ENCODE results near the gene OR6N1.

Gene OR6N1, protein sequence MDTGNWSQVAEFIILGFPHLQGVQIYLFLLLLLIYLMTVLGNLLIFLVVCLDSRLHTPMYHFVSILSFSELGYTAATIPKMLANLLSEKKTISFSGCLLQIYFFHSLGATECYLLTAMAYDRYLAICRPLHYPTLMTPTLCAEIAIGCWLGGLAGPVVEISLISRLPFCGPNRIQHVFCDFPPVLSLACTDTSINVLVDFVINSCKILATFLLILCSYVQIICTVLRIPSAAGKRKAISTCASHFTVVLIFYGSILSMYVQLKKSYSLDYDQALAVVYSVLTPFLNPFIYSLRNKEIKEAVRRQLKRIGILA
- total RNA-seq = 0 reads per million in 2 donors

DNA sequence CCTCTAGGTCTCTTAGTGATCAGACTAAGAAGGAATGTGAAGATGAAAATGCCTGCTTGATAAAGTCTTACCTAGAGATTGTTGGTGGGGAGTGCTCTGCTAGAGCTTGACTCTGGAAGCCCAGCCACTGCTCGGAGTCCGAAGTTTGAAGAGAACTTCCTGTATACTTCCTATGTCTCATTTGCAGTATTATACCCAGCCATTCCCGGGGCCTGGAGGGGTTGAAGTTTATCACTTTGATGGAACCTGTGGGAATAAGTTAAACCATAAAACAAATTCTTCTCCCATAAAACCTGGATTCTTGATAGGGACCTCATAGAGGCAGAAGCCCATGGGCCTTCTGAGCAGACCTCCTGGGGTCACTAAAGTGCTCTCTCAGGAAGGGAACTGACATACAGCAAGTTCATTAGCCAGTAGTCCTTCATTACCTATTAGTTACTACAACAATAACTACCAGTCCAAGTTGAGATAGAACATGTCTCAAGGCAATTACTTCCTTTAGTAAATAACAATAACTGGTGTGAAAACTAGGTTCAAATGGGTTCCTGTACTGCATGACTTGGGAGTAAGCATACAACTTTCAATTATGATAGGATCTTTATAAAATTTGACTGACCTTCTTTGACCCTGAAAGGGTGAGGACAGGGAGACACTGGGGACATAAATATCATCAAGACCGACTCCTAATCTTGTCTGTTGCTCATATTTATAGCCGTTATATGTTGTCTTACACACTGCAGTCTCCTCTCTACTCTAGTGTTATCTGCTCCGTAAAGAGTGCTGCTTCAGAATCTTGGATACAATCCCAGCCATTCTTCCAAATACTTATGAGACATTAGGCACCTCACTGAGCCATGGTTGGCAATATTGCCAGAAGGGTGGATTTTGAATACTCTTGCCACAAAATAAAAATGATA lies at the start of gene OR6N1:
Gene OR6N1, minus strand, starts transcription at position 246 of the 917 bp plus-strand sequence. CDS start 5,513 bp downstream, outside the sequence.
- no peak for DNase-seq

DNA sequence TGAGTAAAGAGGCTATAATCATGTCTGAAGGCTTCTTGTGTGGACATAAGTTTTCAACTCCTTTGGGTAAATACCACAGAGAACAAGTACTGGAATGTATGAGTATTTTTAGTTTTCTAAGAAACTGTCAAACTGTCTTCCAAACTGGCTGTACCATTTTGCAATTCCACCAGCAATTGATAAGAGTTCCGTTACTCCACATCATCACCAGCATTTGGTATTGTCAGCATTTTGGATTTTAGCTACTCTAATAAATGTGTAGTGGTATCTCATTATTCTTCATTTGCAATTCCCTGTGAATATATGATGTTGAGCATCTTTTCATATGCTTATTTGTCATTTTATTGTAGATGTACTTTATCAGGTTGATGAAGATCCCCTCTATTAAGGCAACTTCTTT lies 49.7 kb upstream of the OR6N1 start:
- no peak for DNase-seq

DNA sequence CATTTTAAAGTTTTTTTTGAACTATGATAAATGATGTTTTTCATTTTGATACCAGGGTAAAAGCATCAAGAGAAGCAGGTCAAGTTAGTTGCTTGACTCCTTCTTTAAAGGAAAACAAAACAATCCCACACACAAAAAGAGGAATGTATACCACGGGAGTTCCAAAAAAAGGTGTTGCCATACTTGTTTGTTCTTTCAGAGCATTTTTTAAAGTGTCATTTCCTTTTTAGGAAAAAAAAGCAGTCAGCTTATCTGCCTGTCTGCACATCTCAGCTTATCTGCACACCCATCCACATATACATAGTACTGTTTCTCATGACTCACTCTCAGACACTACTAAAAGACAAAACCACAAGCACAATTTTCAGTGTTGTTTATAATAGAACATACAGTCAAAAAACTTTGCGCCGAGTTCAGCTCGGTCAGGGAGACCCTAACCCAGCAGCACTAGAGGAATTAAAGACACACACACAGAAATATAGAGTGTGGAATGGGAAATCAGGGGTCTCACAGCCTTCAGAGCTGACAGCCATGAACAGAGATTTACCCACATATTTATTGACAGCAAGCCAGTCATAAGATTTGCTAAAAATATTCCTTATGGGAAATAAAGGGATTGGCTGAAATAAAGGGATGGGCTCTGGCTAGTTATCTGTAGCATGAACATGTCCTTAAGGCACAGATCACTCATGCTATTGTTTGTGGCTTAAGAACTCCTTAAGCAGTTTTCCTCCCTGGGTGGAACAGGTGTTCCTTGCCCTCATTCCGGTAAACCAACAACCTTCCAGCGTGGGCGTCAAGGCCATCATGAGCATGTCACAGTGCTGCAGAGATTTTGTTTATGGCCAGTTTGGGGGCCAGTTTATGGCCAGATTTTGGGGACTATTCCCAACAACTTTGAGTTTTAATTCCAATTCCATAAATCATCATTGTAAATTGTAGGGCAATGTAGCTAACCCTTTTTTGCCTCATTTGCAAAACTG lies 47.8 kb upstream of the OR6N1 start:
- no peak for DNase-seq

DNA sequence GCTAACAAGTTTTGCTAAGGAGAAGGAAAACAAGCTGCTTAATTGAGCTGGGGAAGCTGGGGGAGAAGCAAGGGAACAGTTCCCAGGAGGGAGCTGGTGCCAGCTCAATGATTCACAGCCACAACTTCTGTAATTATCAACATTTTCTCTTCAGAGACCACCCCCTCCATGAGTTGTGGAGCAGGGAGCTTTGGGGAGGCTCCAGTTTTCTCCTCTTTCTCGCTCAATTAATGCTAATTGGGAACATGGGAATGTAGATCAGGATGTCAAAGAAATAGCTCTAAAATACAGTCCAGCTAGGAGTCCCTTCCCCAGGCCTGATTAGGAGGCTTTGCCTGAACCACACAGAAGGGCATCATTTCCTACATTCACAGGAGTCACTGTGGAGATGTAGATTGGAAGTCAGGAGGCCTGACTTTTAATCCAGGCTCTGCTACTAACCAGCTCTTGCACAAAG lies 47.0 kb upstream of the OR6N1 start:
- no peak for DNase-seq

DNA sequence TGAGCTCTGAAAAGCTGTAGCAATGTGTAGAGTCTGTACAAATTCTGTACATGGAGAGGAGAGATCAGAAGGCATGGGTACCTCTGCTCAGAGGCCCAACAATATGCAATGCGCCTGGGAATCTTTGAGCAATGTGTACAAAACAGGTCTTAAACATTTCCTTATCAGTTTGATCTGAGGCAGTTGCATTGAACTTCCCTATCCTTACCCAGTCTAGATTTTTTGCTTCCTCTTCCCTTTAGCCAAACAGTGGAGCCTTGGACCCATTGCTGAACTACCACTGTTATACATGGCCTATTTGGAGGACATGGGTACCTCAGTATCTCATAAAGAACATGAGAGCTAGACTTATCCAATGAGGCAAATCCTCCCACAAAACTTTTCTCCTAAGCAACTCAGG lies 46.6 kb upstream of the OR6N1 start:
- DNase-seq = no peak

DNA sequence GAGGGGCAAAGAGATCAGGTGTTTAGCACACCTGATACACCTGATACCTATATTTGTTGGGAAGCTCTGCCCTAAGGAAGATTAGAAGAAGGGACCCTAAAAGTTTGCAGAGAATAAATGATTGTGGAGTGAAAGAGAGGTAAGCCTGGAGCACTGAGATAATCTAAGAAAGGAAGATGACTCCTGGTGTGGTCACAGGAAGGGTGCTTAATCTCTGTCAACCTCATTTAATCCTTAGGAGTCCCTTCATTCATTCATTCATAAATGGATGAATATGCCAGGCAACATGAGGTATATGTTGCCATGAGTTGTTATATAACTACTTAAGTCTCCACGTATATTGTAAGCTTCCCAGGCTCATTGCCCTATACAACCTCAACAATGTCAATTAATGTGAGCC lies 43.0 kb upstream of the OR6N1 start:
- no peak for DNase-seq

DNA sequence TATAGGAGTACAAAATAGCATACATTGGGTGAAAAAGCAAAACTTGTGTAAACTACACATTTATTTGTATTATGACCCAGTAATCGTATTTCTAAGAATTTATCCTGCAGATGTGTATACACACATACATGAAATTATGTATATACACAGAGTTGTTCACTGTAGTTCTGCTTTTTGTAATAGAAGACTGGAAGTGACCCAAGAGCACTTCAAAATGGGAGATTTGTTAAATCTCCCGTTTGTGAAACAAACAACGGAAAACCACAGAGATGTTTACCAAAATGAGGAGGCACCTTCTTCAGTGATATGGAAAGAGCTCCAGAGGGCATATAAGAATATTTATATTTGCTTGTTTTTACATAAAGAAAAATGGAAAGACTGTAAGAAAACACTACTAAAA lies 41.2 kb upstream of the OR6N1 start:
- no peak for DNase-seq

DNA sequence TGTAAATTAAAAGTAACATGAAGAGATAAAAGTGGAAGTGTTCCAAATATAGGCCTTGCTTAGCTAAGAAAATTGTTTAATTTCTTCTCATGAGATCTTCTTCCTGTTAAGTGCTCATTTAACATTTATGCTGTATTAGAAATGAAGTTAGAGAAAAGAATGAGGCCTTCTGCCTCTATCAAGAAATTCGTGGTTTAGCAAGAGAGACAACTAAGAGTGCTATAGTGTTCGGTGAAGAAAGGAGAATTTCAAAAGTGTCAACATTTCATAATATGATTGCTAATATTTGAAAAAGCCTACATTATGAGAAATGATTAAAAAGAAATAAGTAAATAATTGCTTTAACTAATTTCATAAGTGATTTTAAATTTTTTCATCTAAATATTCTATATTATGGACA lies 40.3 kb upstream of the OR6N1 start:
- no peak for DNase-seq

DNA sequence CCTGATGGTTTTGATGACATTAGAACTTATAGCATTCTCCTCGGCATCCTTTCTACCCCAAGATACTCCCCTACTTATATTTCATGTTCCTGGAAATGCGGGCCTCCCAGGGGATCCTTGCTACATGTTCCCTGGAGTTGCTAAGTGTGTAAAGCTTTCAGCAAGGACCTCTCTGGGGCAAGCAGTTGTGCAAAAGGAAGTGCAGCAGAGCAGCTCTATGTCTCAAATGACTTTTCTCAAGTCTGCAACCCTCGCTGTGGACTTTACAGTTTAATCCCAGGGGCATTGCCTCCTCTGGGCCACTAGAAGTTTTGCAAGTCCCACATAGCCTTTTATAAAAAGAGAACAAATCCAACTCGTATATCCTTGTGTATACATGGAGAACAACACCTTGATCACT lies 38.3 kb upstream of the OR6N1 start:
- DNase-seq = no peak

DNA sequence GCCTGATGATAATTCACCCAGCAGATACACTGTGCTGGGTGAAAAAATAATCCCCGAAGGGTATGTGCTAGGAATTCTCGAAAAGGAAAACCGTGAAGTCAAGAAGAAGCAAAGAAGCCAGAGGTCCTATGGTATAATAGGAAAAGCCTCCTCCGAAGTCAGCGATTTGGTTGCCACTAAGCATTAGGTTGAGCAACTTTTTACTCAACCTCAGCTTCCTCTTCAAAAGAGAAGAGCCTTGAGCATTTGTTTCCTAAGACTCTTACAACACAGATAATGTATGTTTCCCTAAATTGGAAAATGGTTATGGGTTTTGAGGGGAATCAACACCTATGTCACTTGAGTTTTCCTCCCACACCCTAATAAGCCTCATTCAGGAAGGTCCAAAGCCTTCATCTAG lies 37.9 kb upstream of the OR6N1 start:
- DNase-seq = no peak

DNA sequence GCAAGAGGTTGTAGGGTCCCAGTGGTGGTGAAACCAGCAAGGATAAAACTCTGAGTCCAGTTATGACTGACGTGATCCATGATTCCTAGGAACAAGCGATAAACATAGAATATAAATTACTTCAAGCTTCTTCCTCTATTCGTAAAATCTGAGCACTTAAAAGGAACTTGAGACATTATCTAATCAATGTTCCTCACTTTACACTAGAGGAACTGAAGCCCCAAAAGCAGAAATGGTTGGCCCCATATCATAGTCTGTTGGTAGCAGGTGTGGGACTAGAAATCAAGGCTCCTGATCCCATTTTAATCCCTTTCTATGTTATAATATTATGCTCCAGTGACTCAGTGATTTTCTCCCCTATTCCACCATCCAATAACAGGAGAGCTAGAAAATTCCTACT lies 37.3 kb upstream of the OR6N1 start:
- DNase-seq = no peak

DNA sequence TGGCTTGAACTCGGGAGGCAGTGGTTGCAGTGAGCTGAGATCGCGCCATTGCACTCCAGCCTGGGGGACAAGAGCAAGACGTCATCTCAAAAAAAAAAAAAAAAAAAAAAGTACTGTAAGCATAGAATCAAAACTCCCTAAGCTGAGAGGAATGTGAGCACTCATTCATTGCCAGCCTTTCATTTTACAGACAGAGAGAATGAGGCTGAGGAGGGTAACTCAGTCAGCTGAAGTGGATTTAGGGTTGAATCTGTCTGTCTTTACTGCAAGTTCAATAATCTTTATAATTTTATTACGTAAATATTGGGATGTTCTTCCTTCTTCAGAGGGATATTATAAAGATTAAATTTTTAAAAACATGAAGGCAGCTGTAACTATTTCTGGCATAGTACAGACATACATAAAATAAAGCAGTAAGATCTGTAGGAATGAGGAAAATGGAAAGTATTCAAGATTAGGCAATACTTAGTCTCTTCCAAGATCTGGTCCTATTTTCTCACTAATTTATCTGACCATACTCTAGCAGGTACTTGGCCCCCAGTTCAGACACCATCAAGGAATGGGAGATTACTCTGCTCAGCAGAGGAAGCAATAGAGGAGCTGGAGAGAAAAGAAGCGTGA lies 35.0 kb upstream of the OR6N1 start:
- no peak for DNase-seq

DNA sequence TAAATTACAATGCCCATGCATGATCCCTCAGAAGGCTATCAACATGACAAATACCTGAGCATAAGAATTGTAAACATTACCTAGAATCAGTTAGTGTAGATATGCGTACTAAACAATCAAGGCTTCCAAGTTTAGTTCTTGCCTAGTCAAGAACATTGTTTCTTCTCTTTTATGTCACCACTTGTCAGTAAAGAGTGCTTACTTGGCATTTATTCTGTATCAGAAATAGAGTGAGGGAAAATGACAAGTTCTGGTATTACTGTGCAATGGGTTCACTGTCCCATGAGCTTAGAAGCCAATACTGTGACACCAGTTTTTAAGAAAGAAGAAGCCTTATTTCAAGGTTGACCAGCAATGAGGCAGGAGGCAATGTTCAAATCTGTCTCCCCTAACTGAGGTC lies 31.7 kb upstream of the OR6N1 start:
- DNase-seq = no peak

DNA sequence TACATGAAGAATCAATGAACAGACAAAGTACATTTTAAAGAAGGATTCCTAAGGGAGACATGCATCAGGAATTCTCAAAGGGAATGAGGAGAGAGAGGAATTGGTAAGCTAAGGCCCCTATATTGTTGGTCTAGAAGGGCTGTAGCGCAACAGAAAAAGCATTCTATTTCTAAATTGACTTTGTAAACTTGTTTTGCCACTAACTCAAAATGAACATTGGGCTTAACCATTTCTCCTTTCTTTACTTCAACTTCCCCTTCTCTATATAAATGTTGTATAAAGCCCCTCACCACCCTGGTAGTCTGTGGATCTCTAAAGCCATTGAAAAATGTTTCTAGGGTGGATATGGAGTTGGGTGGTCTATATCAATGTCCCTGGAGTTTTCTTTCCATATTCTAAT lies 29.4 kb upstream of the OR6N1 start:
- DNase-seq = no peak

DNA sequence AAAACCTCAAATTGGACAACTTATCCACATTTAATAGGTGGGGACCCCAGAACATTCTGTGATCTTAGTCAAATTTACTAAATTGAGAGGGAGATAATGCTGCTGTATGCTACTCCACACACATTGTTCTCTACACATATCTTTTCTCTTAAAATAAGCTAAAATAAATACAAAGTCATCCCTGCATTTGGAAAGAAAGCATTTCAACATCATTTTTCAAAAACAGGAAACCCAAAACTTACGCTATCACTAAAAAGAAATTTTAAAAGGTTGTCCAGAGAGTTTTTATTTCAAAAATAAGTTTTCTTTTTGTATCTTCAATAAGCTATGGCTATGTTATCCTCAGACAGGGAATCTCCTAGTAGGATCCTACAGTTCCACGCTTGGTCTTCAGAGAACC lies 28.5 kb upstream of the OR6N1 start:
- no peak for DNase-seq

DNA sequence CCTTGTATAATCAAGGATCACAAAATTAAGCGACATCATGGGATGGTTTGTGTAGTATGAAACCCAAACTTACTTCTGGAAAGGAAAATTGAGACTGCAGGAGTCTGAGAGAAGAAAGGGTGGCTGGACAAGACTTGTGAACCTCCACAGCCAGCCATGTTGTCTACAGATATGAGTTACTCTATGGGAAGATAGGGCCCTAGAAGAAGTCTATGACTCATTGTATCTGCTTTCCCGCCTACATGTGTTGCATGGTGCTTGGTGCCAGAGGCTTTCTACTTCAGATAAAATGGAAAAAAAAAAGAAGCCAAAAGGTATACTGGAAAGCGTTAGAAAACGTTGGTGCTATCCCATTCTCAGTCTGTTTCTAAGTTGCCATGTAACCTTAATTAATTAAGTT lies 27.7 kb upstream of the OR6N1 start:
- DNase-seq = no peak

DNA sequence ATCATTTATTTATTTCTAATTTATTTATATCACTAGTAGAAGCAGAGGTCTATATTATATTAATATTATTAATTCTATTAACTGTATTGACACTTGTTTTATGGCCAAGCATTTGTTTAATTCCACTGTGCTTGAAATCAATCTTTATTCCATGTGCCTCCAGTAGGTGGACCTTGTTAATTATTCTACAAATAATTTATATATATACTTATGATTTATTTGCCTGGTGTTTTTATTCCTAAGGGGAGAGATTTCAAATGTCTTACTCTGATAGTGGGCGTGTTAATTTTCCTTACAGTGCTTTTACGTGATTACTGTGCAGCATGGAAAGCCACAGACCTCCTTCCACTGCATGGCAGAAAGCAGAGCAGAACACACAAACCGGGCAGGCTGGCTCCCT lies 26.5 kb upstream of the OR6N1 start:
- no peak for DNase-seq

DNA sequence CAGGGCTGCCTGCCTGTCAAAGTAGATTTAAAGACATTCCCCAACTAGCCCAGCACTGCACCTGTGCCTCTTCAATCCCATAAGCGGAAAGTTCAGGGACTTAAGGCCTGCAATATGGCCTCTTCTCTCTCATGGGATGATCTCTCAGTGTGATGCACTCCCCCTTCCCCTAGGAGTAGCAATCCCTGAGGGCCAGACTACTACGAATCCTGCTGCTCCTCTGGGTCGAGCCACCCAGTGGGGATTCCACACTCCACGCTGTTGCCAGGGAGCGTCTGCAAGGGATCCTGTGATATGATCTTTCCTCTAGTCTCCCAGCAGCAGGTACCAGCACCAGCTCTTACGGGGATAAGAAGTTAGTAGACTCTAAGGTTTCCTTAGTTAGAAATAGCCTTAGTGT lies 22.3 kb upstream of the OR6N1 start:
- DNase-seq = no peak

DNA sequence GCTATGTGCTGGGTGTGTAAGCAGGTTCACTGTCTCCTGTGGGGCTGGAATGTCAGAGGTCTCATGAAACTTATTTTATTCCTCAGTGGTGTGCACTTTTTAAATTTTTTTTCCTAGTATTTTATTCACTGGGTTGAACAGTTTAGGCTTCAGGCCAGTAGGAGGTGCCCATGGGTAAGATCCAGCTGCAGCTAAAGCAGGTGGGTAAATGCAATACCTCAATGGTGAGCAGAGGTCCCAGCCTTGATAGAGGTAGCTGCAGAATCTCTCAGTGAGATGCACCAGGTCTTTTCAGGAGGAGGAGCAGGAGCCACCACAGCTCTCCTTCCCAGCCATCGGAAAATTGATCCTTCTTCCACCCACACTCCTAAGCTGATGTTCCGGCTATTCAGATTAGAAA lies 21.6 kb upstream of the OR6N1 start:
- DNase-seq = peak; percentile 5

DNA sequence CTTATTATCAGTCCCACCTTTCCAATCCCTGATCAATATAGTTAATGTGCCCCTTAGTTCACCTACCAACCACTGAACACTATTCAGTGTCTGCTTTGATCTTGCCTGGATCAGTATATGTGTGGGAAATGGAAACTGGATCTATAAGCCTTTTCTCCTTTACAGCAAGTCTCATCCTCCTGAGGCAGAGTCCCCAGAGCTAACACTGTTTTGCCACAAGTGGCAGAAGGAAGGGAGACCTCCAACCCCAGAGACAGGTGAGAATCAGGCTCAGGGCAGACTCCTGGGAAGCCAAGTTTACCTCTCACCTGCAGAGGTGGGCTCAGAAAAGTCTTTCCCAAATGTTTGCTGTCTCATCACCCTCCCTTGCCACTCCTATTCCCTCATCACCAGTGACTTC lies 9.1 kb upstream of the OR6N1 start, which contains the start of gene OR6N2:
Gene OR6N2, minus strand, starts transcription at position 101 of the 400 bp plus-strand sequence. CDS start 3,569 bp downstream, outside the sequence.
- no peak for DNase-seq

DNA sequence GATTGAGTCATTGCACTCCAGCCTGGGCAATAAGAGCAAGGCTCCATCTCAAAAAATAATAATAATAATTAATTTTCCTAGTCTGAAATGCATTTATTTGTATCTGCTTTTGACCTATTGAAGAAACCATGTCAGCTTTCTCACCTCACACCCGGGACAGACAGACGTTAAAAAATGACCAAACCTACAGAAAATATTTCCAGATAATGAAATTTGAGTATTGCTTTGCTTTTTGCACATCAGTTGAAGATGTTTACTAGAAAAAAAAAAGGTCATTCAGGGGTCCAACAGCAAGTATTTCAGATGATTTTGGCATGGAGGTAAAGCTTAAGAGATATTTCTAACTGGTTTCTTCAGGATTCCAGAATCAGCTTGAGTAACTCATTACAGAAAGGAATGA lies 17.6 kb downstream of the OR6N1 start, which contains the start of gene OR6K6:
Gene OR6K6, plus strand, starts transcription at position 301 of the 400 bp plus-strand sequence. CDS start 168 bp downstream, outside the sequence.
- no peak for DNase-seq

DNA sequence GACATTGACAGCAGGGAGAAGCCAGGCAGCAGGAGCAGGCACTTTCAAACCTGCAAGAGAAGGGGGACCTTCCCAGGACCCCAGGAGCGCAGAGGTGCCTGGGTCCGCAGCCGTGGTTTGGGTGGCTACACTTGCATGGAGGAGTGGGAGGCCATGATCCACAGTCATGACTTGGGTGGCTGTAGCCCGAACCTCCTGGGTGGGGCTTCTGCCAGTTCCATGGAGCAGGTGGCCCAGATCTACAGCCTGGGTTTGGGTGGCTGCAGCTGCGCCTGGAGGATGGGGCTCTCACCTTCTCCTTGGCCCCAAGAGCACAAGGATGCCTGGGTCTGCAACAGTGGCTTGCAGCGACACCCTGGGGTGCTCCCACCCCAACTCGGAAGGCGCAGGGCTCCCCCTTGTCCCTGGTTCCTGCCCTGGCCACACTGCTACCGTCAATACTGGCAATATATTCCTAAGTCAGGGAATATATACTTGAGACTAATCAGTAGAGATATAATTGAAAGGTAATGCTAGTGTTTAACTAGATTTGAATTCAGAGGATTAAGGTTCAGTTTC lies 19.8 kb downstream of the OR6N1 start:
- no peak for DNase-seq
